ENCODE data around the gene CTSA. TPM values are rescaled to one million over a fixed set of nuclear protein-coding genes. Genes with fewer than 3 reads are reported as not detected.

Gene CTSA
- total and polyA plus RNA-seq, 9 of the 15 experiments (the other 6 are each of a cell fraction or from before 2014, with no cell fraction given), result 8.8 to 61.7 (median 28.3) TPM

DNA sequence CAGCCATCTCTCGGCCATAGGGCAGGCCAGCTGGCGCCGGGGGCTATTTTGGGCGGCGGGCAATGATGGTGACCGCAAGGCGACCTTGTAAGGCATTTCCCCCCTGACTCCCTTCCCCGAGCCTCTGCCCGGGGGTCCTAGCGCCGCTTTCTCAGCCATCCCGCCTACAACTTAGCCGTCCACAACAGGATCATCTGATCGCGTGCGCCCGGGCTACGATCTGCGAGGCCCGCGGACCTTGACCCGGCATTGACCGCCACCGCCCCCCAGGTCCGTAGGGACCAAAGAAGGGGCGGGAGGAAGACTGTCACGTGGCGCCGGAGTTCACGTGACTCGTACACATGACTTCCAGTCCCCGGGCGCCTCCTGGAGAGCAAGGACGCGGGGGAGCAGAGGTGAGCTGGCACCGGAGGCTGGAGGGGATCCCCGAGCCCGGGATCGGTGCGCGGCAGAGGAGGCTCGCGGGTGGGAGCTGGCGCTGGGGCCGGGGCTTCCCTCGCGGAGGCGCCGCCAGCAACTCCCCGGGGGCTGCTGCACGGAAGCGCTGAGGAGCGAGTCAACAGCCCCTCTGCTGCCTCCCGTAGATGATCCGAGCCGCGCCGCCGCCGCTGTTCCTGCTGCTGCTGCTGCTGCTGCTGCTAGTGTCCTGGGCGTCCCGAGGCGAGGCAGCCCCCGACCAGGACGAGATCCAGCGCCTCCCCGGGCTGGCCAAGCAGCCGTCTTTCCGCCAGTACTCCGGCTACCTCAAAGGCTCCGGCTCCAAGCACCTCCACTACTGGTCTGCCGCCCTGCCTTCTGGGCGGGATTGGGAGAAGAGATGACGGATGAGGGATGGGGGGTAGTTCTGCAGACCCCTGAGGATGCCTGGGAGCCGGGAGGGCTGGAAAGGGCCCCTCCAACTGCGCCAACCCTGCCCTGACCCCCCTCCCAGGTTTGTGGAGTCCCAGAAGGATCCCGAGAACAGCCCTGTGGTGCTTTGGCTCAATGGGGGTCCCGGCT is at the start of gene CTSA, which contains the start of gene NEURL2 (continued):
- TF ChIP-seq, protein P1, sequence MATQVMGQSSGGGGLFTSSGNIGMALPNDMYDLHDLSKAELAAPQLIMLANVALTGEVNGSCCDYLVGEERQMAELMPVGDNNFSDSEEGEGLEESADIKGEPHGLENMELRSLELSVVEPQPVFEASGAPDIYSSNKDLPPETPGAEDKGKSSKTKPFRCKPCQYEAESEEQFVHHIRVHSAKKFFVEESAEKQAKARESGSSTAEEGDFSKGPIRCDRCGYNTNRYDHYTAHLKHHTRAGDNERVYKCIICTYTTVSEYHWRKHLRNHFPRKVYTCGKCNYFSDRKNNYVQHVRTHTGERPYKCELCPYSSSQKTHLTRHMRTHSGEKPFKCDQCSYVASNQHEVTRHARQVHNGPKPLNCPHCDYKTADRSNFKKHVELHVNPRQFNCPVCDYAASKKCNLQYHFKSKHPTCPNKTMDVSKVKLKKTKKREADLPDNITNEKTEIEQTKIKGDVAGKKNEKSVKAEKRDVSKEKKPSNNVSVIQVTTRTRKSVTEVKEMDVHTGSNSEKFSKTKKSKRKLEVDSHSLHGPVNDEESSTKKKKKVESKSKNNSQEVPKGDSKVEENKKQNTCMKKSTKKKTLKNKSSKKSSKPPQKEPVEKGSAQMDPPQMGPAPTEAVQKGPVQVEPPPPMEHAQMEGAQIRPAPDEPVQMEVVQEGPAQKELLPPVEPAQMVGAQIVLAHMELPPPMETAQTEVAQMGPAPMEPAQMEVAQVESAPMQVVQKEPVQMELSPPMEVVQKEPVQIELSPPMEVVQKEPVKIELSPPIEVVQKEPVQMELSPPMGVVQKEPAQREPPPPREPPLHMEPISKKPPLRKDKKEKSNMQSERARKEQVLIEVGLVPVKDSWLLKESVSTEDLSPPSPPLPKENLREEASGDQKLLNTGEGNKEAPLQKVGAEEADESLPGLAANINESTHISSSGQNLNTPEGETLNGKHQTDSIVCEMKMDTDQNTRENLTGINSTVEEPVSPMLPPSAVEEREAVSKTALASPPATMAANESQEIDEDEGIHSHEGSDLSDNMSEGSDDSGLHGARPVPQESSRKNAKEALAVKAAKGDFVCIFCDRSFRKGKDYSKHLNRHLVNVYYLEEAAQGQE (IDR thresholded peaks at IDR 0.05; ENCODE audit: borderline replicate concordance), result peak; percentile 97
- TF ChIP-seq, protein P1 (CRISPR knock-in tag; IDR thresholded peaks at IDR 0.05; ENCODE audit: low read depth), result no peak
- TF ChIP-seq ZBTB17 (CRISPR knock-in tag; IDR thresholded peaks at IDR 0.05), result peak; percentile 63
- TF ChIP-seq HMGN3 (IDR thresholded peaks at IDR 0.05; ENCODE audit: borderline replicate concordance, extremely low read depth, insufficient read length, low read depth, low read length), result peak; percentile 74
- TF ChIP-seq, protein P2, sequence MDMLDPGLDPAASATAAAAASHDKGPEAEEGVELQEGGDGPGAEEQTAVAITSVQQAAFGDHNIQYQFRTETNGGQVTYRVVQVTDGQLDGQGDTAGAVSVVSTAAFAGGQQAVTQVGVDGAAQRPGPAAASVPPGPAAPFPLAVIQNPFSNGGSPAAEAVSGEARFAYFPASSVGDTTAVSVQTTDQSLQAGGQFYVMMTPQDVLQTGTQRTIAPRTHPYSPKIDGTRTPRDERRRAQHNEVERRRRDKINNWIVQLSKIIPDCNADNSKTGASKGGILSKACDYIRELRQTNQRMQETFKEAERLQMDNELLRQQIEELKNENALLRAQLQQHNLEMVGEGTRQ (CRISPR knock-in tag; IDR thresholded peaks at IDR 0.05), result peak; percentile 100
- peak; percentile 89 for TF ChIP-seq ZBTB7A (IDR thresholded peaks at IDR 0.05; ENCODE audit: borderline replicate concordance, control insufficient read depth, low read depth, low read length)
- TF ChIP-seq CREM (IDR thresholded peaks at IDR 0.05; ENCODE audit: low read depth), result peak; percentile 66
- peak; percentile 51 for TF ChIP-seq ARID1B (IDR thresholded peaks at IDR 0.05)
- TF ChIP-seq, protein P3, sequence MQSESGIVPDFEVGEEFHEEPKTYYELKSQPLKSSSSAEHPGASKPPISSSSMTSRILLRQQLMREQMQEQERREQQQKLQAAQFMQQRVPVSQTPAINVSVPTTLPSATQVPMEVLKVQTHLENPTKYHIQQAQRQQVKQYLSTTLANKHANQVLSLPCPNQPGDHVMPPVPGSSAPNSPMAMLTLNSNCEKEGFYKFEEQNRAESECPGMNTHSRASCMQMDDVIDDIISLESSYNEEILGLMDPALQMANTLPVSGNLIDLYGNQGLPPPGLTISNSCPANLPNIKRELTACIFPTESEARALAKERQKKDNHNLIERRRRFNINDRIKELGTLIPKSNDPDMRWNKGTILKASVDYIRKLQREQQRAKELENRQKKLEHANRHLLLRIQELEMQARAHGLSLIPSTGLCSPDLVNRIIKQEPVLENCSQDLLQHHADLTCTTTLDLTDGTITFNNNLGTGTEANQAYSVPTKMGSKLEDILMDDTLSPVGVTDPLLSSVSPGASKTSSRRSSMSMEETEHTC (IDR thresholded peaks at IDR 0.05), result peak; percentile 93
- TF ChIP-seq SP2 (IDR thresholded peaks at IDR 0.05; ENCODE audit: extremely low read depth, low read depth, low read length, poor library complexity, severe bottlenecking), result peak; percentile 32
- TF ChIP-seq ZNF431 (CRISPR knock-in tag; IDR thresholded peaks at IDR 0.05), result peak; percentile 44
- peak; percentile 67; the same call in 1 of the 2 replicates for TF ChIP-seq LEF1 (IDR thresholded peaks at IDR 0.05)
- TF ChIP-seq NRF1 (conservative IDR thresholded peaks at IDR 0.05 in 1 of 2, IDR thresholded peaks at IDR 0.05 in 1 of 2), result peak; percentile 27 to 36; a peak in 2 of 4 replicates
- TF ChIP-seq C11orf30 (IDR thresholded peaks at IDR 0.05; ENCODE audit: low read depth), result peak; percentile 100
- peak; percentile 54 for TF ChIP-seq RBBP5 (IDR thresholded peaks at IDR 0.05; ENCODE audit: borderline replicate concordance, insufficient read depth, low read length, poor library complexity, severe bottlenecking)
- TF ChIP-seq MTA2 (IDR thresholded peaks at IDR 0.05; ENCODE audit: low read depth), result no peak

Data from K562 (cell line).